ENCODE measurements around the gene LRRC28. TPM values are rescaled to one million over a fixed set of nuclear protein-coding genes. Genes with fewer than 3 reads are reported as not detected.

The LRRC28 gene
- total and polyA plus RNA-seq, 9 of the 15 experiments (the other 6 are each of a cell fraction or from before 2014, with no cell fraction given): 5.5 to 17.4 (median 7.9) TPM

DNA sequence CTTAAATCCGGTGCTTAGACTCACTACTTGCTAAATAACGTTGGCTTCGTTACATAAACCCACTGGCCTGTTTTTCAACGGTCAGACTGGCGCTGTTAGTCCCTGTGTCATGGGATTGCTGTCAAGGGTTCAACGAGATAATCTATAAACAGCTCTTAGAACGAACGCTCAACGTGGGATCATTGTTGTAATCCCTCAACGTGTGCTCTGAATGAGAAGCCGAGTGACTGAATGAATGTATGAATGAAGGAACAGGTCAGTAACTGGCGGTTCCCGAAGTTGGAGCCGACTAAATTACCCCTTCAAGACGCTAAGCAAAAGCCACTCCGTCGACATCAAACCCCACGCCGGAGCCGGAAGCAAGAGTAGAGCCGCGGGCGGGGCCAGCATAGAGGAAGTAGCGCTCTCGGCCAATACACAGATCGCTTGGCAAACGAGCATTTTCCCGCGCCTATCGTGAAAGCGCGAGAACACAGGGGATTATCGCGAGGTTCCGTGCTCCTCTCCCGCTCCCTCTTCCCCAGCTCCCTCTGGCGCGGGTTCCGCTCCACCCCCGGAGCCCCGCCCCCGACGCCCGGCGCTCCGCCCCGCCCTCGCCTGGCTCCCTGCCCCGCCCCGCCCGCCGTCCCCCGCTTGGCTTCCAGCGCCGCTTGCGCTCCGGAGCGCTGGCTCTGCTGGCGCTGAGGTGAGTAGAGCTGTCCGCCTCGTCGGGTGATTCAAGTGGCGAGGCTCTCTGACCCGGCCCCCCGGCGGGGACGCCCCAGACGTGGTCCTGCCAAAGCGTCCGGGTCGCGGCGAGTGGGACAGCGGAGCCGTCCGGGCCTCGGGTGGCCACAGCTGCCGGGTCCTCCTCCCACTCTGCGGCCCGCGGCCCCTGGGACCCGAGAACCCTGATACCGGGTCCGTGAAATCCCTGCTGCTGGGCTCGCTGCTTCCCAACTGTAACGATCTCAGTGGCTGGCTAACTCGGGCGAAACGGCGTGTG, at the start of gene LRRC28 (continued):
- no peak for TF ChIP-seq SRSF3 (IDR thresholded peaks at IDR 0.05; ENCODE audit: insufficient read depth, low read length)
- TF ChIP-seq ELF4 (CRISPR knock-in tag; IDR thresholded peaks at IDR 0.05): 0 out of 2 replicates have a peak, but pooled peaks have one; percentile 15
- no peak for TF ChIP-seq FOXM1 (IDR thresholded peaks at IDR 0.05; ENCODE audit: low read depth)
- TF ChIP-seq FOXM1 (CRISPR knock-in tag; IDR thresholded peaks at IDR 0.05; ENCODE audit: low read depth): no peak
- TF ChIP-seq, protein P1, sequence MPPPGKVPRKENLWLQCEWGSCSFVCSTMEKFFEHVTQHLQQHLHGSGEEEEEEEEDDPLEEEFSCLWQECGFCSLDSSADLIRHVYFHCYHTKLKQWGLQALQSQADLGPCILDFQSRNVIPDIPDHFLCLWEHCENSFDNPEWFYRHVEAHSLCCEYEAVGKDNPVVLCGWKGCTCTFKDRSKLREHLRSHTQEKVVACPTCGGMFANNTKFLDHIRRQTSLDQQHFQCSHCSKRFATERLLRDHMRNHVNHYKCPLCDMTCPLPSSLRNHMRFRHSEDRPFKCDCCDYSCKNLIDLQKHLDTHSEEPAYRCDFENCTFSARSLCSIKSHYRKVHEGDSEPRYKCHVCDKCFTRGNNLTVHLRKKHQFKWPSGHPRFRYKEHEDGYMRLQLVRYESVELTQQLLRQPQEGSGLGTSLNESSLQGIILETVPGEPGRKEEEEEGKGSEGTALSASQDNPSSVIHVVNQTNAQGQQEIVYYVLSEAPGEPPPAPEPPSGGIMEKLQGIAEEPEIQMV (tag; conservative IDR thresholded peaks at IDR 0.05; ENCODE audit: low read depth): no peak
- TF ChIP-seq, protein P2, sequence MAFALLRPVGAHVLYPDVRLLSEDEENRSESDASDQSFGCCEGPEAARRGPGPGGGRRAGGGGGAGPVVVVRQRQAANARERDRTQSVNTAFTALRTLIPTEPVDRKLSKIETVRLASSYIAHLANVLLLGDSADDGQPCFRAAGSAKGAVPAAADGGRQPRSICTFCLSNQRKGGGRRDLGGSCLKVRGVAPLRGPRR (CRISPR knock-in tag; IDR thresholded peaks at IDR 0.05): no peak
- TF ChIP-seq ZNF143 (CRISPR knock-in tag; IDR thresholded peaks at IDR 0.05): no peak
- TF ChIP-seq CREM (IDR thresholded peaks at IDR 0.05; ENCODE audit: low read depth): peak; percentile 41
- TF ChIP-seq JUN (IDR thresholded peaks at IDR 0.05; ENCODE audit: borderline replicate concordance, low read depth, low read length): no peak
- no peak for TF ChIP-seq JUN (CRISPR knock-in tag; IDR thresholded peaks at IDR 0.05; ENCODE audit: borderline replicate concordance)
- TF ChIP-seq ZNF586 (CRISPR knock-in tag; conservative IDR thresholded peaks at IDR 0.05): no peak
- TF ChIP-seq, protein P3, sequence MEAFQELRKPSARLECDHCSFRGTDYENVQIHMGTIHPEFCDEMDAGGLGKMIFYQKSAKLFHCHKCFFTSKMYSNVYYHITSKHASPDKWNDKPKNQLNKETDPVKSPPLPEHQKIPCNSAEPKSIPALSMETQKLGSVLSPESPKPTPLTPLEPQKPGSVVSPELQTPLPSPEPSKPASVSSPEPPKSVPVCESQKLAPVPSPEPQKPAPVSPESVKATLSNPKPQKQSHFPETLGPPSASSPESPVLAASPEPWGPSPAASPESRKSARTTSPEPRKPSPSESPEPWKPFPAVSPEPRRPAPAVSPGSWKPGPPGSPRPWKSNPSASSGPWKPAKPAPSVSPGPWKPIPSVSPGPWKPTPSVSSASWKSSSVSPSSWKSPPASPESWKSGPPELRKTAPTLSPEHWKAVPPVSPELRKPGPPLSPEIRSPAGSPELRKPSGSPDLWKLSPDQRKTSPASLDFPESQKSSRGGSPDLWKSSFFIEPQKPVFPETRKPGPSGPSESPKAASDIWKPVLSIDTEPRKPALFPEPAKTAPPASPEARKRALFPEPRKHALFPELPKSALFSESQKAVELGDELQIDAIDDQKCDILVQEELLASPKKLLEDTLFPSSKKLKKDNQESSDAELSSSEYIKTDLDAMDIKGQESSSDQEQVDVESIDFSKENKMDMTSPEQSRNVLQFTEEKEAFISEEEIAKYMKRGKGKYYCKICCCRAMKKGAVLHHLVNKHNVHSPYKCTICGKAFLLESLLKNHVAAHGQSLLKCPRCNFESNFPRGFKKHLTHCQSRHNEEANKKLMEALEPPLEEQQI (IDR thresholded peaks at IDR 0.05): no peak; the same call in 1 of the 2 replicates
- no peak for TF ChIP-seq TFE3 (CRISPR knock-in tag; IDR thresholded peaks at IDR 0.05)
- TF ChIP-seq RBBP5 (IDR thresholded peaks at IDR 0.05; ENCODE audit: borderline replicate concordance, insufficient read depth, low read length, poor library complexity, severe bottlenecking): no peak
- TF ChIP-seq MITF (IDR thresholded peaks at IDR 0.05): no peak
- no peak for TF ChIP-seq ZSCAN32 (CRISPR knock-in tag; IDR thresholded peaks at IDR 0.05)
- TF ChIP-seq STAT5B (CRISPR knock-in tag; IDR thresholded peaks at IDR 0.05): no peak

Data from K562 (cell line).